GM12878 (cell line): Measurements from ENCODE around the gene KIF1C. TPM values are rescaled to one million over a fixed set of nuclear protein-coding genes. Genes with fewer than 3 reads are reported as not detected.

ENCODE experiments used
- BACH1 ChIP-seq: fragments of 450-650 bp; IDR thresholded peaks from 2 replicates; pipeline ENCODE4 v1.6.1; 2017; ENCODE audit warnings: mild to moderate bottlenecking, borderline replicate concordance
- BHLHE40 ChIP-seq, 2 experiments: fragments of 450-650 bp in 1 of 2; IDR thresholded peaks; 2 replicates each; pipeline ENCODE4 v1.6.1; 2011 to 2017; ENCODE audit warnings: low read depth in 2 of 2, borderline replicate concordance in 1 of 2, improper control_type of control experiment in 1 of 2, low read length in 1 of 2, mild to moderate bottlenecking in 1 of 2
- CREB1 ChIP-seq: IDR thresholded peaks from 2 replicates; pipeline ENCODE4 v1.6.1; 2012; ENCODE audit warnings: low read depth, mild to moderate bottlenecking, inconsistent platforms
- CREM ChIP-seq: IDR thresholded peaks from 2 replicates; pipeline ENCODE4 v1.6.1; 2014; ENCODE audit warnings: antibody characterized with exemption, low read depth
- DPF2 ChIP-seq: fragments of 450-650 bp; IDR thresholded peaks from 2 replicates; pipeline ENCODE4 v1.6.1; 2017; ENCODE audit warnings: mild to moderate bottlenecking
- E4F1 ChIP-seq: fragments of 450-650 bp; IDR thresholded peaks from 2 replicates; pipeline ENCODE4 v1.6.1; 2018; ENCODE audit warnings: borderline replicate concordance, mild to moderate bottlenecking; ENCODE audit not compliant: partially characterized antibody
- EGR1 ChIP-seq, 2 experiments: IDR thresholded peaks; 1 replicate in 1 of 2; 2 replicates in 1 of 2; pipeline ENCODE4 v1.6.1; 2011 to 2012; ENCODE audit warnings: low read depth in 2 of 2, low read length in 2 of 2, borderline replicate concordance in 1 of 2, mild to moderate bottlenecking in 1 of 2, moderate library complexity in 1 of 2
- FOS ChIP-seq: IDR thresholded peaks from 3 replicates; pipeline ENCODE4 v1.6.1; 2011; ENCODE audit warnings: borderline replicate concordance; ENCODE audit not compliant: insufficient read length; ENCODE audit errors: extremely low read depth
- FOXK2 ChIP-seq: fragments of 450-650 bp; IDR thresholded peaks from 2 replicates; pipeline ENCODE4 v1.6.1; 2017; ENCODE audit warnings: mild to moderate bottlenecking, moderate library complexity
- GATAD2B ChIP-seq: fragments of 450-650 bp; conservative IDR thresholded peaks from 2 replicates; pipeline ENCODE4 v1.6.1; 2017; ENCODE audit warnings: low read depth, mild to moderate bottlenecking, moderate library complexity
- HDAC2 ChIP-seq: fragments of 200-600 bp; sonication (generic); IDR thresholded peaks from 2 replicates; pipeline ENCODE4 v1.6.1; 2017
- IKZF1 ChIP-seq: fragments of 450-650 bp; conservative IDR thresholded peaks from 2 replicates; pipeline ENCODE4 v1.6.1; 2017; ENCODE audit warnings: antibody characterized with exemption, mild to moderate bottlenecking
- KAT2A ChIP-seq: conservative IDR thresholded peaks from 2 replicates; pipeline ENCODE4 v1.6.1; 2011; ENCODE audit warnings: low read depth, low read length; ENCODE audit not compliant: control insufficient read depth
- LARP7 ChIP-seq: fragments of 450-650 bp; IDR thresholded peaks from 2 replicates; pipeline ENCODE4 v1.6.1; 2017; ENCODE audit warnings: mild to moderate bottlenecking
- MTA2 ChIP-seq: fragments of 450-650 bp; IDR thresholded peaks from 2 replicates; pipeline ENCODE4 v1.6.1; 2016; ENCODE audit warnings: low read depth, mild to moderate bottlenecking, moderate library complexity
- PAX5 ChIP-seq: IDR thresholded peaks from 2 replicates; pipeline ENCODE4 v1.6.1; 2011; ENCODE audit warnings: low read depth, low read length, borderline replicate concordance
- RCOR1 ChIP-seq: conservative IDR thresholded peaks from 2 replicates; pipeline ENCODE4 v1.6.1; 2012; ENCODE audit warnings: low read depth, low read length, improper control_type of control experiment
- RELA ChIP-seq: fragments of 450-650 bp; IDR thresholded peaks from 2 replicates; pipeline ENCODE4 v1.8.0; 2014; ENCODE audit warnings: borderline replicate concordance; ENCODE audit not compliant: partially characterized antibody
- SIN3A ChIP-seq: IDR thresholded peaks from 2 replicates; pipeline ENCODE4 v1.6.1; 2012; ENCODE audit warnings: low read depth, low read length, improper control_type of control experiment
- SMC3 ChIP-seq: IDR thresholded peaks from 2 replicates; pipeline ENCODE4 v1.6.1; 2011; ENCODE audit warnings: low read length, improper control_type of control experiment, borderline replicate concordance
- SP1 ChIP-seq: IDR thresholded peaks from one replicate; pipeline ENCODE4 v1.6.1; 2011; ENCODE audit warnings: low read depth, low read length
- ZNF207 ChIP-seq: fragments of 450-650 bp; IDR thresholded peaks from 2 replicates; pipeline ENCODE4 v1.6.1; 2014; ENCODE audit warnings: antibody characterized with exemption, mild to moderate bottlenecking, borderline replicate concordance
- polyA plus RNA-seq, 11 experiments: library from polyadenylated mRNA; depleted of rRNA in 4 of 11; unstranded in 6 of 11; stranded (reverse) in 5 of 11; fragments of >200 nt; fragmentation: Nextera tagmentation in 4 of 11; fragmentation: Illumina TruSeq in 1 of 11; extraction: Ambion mirVana in 4 of 11; extraction: Trizol in 1 of 11; gene quantifications; 1 replicate in 1 of 11; 2 replicates in 10 of 11; pipeline versions ENCODE4 v1.2.1 to v1.2.3, GENCODE V29; 2011 to 2016; ENCODE audit warnings: inconsistent platforms in 2 of 11, missing spikeins in 2 of 11, low read depth in 1 of 11
- total RNA-seq, 4 experiments: library from RNA; depleted of rRNA in 3 of 4; stranded (reverse); fragments of >200 nt in 3 of 4; fragmentation: Illumina TruSeq in 1 of 4; extraction: Trizol in 1 of 4; gene quantifications; 2 replicates each; pipeline versions ENCODE4 v1.2.1 to v1.2.3, GENCODE V29; 2013 to 2021
- TF ChIP-seq, protein P1 (sequence below): fragments of 450-650 bp; IDR thresholded peaks from 2 replicates; pipeline ENCODE4 v1.6.1; 2017; ENCODE audit warnings: mild to moderate bottlenecking, moderate library complexity
- TF ChIP-seq, protein P2 (sequence below): fragments of 450-650 bp; IDR thresholded peaks from 2 replicates; pipeline ENCODE4 v1.6.1; 2017; ENCODE audit warnings: low read depth, mild to moderate bottlenecking, moderate library complexity

The KIF1C gene
- total and polyA plus RNA-seq, 10 of the 15 experiments (the other 5 are each of a cell fraction or from before 2014, with no cell fraction given): 1.4 to 65.9 (median 21.1) TPM

GRCh38 chr17:4997302-4998026 lies at the start of gene KIF1C, which contains the start of gene INCA1 (continued):
- TF ChIP-seq CREM: no peak
- peak; percentile 89 for TF ChIP-seq SP1
- TF ChIP-seq HDAC2: no peak
- TF ChIP-seq LARP7: no peak
- TF ChIP-seq GATAD2B: peak; percentile 86
- peak; percentile 65 for TF ChIP-seq RELA
- TF ChIP-seq E4F1: peak; percentile 87
- TF ChIP-seq RCOR1: no peak
- peak; percentile 80; the same call in 1 of the 2 replicates for TF ChIP-seq ZNF207
- TF ChIP-seq PAX5: peak; percentile 75
- TF ChIP-seq, protein P1, sequence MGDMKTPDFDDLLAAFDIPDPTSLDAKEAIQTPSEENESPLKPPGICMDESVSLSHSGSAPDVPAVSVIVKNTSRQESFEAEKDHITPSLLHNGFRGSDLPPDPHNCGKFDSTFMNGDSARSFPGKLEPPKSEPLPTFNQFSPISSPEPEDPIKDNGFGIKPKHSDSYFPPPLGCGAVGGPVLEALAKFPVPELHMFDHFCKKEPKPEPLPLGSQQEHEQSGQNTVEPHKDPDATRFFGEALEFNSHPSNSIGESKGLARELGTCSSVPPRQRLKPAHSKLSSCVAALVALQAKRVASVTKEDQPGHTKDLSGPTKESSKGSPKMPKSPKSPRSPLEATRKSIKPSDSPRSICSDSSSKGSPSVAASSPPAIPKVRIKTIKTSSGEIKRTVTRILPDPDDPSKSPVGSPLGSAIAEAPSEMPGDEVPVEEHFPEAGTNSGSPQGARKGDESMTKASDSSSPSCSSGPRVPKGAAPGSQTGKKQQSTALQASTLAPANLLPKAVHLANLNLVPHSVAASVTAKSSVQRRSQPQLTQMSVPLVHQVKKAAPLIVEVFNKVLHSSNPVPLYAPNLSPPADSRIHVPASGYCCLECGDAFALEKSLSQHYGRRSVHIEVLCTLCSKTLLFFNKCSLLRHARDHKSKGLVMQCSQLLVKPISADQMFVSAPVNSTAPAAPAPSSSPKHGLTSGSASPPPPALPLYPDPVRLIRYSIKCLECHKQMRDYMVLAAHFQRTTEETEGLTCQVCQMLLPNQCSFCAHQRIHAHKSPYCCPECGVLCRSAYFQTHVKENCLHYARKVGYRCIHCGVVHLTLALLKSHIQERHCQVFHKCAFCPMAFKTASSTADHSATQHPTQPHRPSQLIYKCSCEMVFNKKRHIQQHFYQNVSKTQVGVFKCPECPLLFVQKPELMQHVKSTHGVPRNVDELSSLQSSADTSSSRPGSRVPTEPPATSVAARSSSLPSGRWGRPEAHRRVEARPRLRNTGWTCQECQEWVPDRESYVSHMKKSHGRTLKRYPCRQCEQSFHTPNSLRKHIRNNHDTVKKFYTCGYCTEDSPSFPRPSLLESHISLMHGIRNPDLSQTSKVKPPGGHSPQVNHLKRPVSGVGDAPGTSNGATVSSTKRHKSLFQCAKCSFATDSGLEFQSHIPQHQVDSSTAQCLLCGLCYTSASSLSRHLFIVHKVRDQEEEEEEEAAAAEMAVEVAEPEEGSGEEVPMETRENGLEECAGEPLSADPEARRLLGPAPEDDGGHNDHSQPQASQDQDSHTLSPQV: no peak
- TF ChIP-seq DPF2: peak; percentile 67; the same call in 1 of the 2 replicates
- no peak for TF ChIP-seq FOXK2
- TF ChIP-seq EGR1 (IDR thresholded peaks at IDR 0.05; ENCODE audit: borderline replicate concordance in 1 of 2, low read depth in 2 of 2, low read length in 2 of 2): 0 out of 3 replicates have a peak, but pooled peaks of 1 of the 2 experiments have one; percentile 0
- TF ChIP-seq SMC3: no peak
- peak; percentile 49; the same call in 1 of the 2 replicates for TF ChIP-seq CREB1
- 0 out of 2 replicates have a peak, but pooled peaks have one; percentile 28 for TF ChIP-seq BACH1
- TF ChIP-seq BHLHE40 (IDR thresholded peaks at IDR 0.05; ENCODE audit: borderline replicate concordance in 1 of 2, low read depth in 2 of 2, low read length in 1 of 2): peak in 1 of 2 experiments; percentile 7; a peak in 1 of 4 replicates
- TF ChIP-seq IKZF1: peak; percentile 62
- TF ChIP-seq, protein P2, sequence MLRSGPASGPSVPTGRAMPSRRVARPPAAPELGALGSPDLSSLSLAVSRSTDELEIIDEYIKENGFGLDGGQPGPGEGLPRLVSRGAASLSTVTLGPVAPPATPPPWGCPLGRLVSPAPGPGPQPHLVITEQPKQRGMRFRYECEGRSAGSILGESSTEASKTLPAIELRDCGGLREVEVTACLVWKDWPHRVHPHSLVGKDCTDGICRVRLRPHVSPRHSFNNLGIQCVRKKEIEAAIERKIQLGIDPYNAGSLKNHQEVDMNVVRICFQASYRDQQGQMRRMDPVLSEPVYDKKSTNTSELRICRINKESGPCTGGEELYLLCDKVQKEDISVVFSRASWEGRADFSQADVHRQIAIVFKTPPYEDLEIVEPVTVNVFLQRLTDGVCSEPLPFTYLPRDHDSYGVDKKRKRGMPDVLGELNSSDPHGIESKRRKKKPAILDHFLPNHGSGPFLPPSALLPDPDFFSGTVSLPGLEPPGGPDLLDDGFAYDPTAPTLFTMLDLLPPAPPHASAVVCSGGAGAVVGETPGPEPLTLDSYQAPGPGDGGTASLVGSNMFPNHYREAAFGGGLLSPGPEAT: peak; percentile 98
- TF ChIP-seq FOS: no peak
- no peak for TF ChIP-seq MTA2
- no peak for TF ChIP-seq SIN3A
- TF ChIP-seq KAT2A: peak; percentile 74
